HepG2 (cell line): ENCODE results near the gene S1PR2. TPM values are rescaled to one million over a fixed set of nuclear protein-coding genes. Genes with fewer than 3 reads are reported as not detected.

Experiments
- DDIT3 ChIP-seq: sonication (generic); formaldehyde crosslinking; IDR thresholded peaks from 2 replicates; pipeline ENCODE4 v1.4.0; 2020; ENCODE audit warnings: mild to moderate bottlenecking, missing genetic modification reagents
- DZIP1 ChIP-seq: sonication (generic); formaldehyde crosslinking; IDR thresholded peaks from 2 replicates; pipeline ENCODE4 v1.5.0; 2020; ENCODE audit warnings: mild to moderate bottlenecking, missing genetic modification reagents
- FOSL2 ChIP-seq: sonication (generic); formaldehyde crosslinking; IDR thresholded peaks from 2 replicates; pipeline ENCODE4 v1.4.0; 2020; ENCODE audit warnings: missing genetic modification reagents
- FOXA3 ChIP-seq: IDR thresholded peaks from 2 replicates; pipeline ENCODE4 v1.6.1; 2016; ENCODE audit warnings: missing genetic modification reagents, missing compliant biosample characterization
- HCFC1 ChIP-seq: fragments of 150-350 bp; IDR thresholded peaks from 2 replicates; pipeline ENCODE4 v1.6.1; 2014; ENCODE audit warnings: low read depth, low read length
- HNF1B ChIP-seq: sonication (generic); formaldehyde crosslinking; IDR thresholded peaks from 2 replicates; pipeline ENCODE4 v1.5.1; 2020; ENCODE audit warnings: mild to moderate bottlenecking, moderate library complexity, missing genetic modification reagents
- IRF2 ChIP-seq: IDR thresholded peaks from 2 replicates; pipeline ENCODE4 v1.6.1; 2018; ENCODE audit warnings: missing genetic modification reagents, missing compliant biosample characterization
- JUND ChIP-seq: sonication (generic); formaldehyde crosslinking; IDR thresholded peaks from 2 replicates; pipeline ENCODE4 v1.8.0; 2022; ENCODE audit warnings: mild to moderate bottlenecking, missing genetic modification reagents
- KDM2A ChIP-seq: sonication (generic); formaldehyde crosslinking; IDR thresholded peaks from 2 replicates; pipeline ENCODE4 v1.4.0; 2020; ENCODE audit warnings: low read depth, missing genetic modification reagents, borderline replicate concordance
- MAZ ChIP-seq, 2 experiments: sonication (generic) in 1 of 2; formaldehyde crosslinking in 1 of 2; IDR thresholded peaks; 2 replicates each; pipeline versions ENCODE4 v1.5.0 to v1.6.1; 2012 to 2020; ENCODE audit warnings: low read depth in 2 of 2, mild to moderate bottlenecking in 2 of 2, borderline replicate concordance in 1 of 2, improper control_type of control experiment in 1 of 2, low read length in 1 of 2, missing genetic modification reagents in 1 of 2, moderate library complexity in 1 of 2
- PHF20 ChIP-seq: sonication (generic); formaldehyde crosslinking; IDR thresholded peaks from 2 replicates; pipeline ENCODE4 v1.5.0; 2020; ENCODE audit warnings: mild to moderate bottlenecking, missing genetic modification reagents
- REL ChIP-seq: sonication (generic); formaldehyde crosslinking; conservative IDR thresholded peaks from 2 replicates; pipeline ENCODE4 v1.8.0; 2022; ENCODE audit warnings: mild to moderate bottlenecking, missing genetic modification reagents, moderate library complexity
- SIN3B ChIP-seq: fragments of 150-350 bp; IDR thresholded peaks from 2 replicates; pipeline ENCODE4 v1.6.1; 2014; ENCODE audit warnings: low read length
- TOPORS ChIP-seq: sonication (generic); formaldehyde crosslinking; IDR thresholded peaks from 2 replicates; pipeline ENCODE4 v1.8.0; 2023; ENCODE audit warnings: mild to moderate bottlenecking, missing genetic modification reagents
- ZBTB14 ChIP-seq: sonication (generic); formaldehyde crosslinking; IDR thresholded peaks from 2 replicates; pipeline ENCODE4 v1.4.0; 2020; ENCODE audit warnings: missing genetic modification reagents
- ZFP82 ChIP-seq: sonication (generic); formaldehyde crosslinking; IDR thresholded peaks from 2 replicates; pipeline ENCODE4 v1.5.1; 2020; ENCODE audit warnings: mild to moderate bottlenecking, missing genetic modification reagents, borderline replicate concordance
- ZFY ChIP-seq: sonication (generic); formaldehyde crosslinking; IDR thresholded peaks from 2 replicates; pipeline ENCODE4 v1.4.0; 2020; ENCODE audit warnings: missing genetic modification reagents
- ZNF205 ChIP-seq: IDR thresholded peaks from 2 replicates; pipeline ENCODE4 v1.6.1; 2018; ENCODE audit warnings: missing biosample characterization, missing genetic modification reagents
- ZNF30 ChIP-seq: sonication (generic); formaldehyde crosslinking; IDR thresholded peaks from 2 replicates; pipeline ENCODE4 v1.5.0; 2020; ENCODE audit warnings: mild to moderate bottlenecking, missing genetic modification reagents
- ZNF350 ChIP-seq: sonication (generic); formaldehyde crosslinking; IDR thresholded peaks from 2 replicates; pipeline ENCODE4 v1.4.0; 2020; ENCODE audit warnings: mild to moderate bottlenecking, low read depth, missing genetic modification reagents, borderline replicate concordance
- ZNF414 ChIP-seq: sonication (generic); formaldehyde crosslinking; IDR thresholded peaks from 2 replicates; pipeline ENCODE4 v1.5.0; 2020; ENCODE audit warnings: missing genetic modification reagents
- ZNF430 ChIP-seq: sonication (generic); formaldehyde crosslinking; IDR thresholded peaks from 2 replicates; pipeline ENCODE4 v1.9.0; 2021; ENCODE audit warnings: mild to moderate bottlenecking, missing genetic modification reagents
- ZNF724P ChIP-seq: sonication (generic); formaldehyde crosslinking; IDR thresholded peaks from 2 replicates; pipeline ENCODE4 v1.8.0; 2022; ENCODE audit warnings: missing genetic modification reagents, borderline replicate concordance
- polyA plus RNA-seq, 8 experiments: library from polyadenylated mRNA; depleted of rRNA in 3 of 8; stranded (reverse) in 7 of 8; unstranded in 1 of 8; fragments of >200 nt; fragmentation: Illumina TruSeq in 4 of 8; extraction: Trizol in 4 of 8; gene quantifications; 2 replicates each; pipeline versions ENCODE4 v1.2.1 to v1.2.3, GENCODE V29; 2011 to 2016; ENCODE audit warnings: low read depth in 4 of 8, missing spikeins in 1 of 8, mixed read lengths in 1 of 8; ENCODE audit not compliant: insufficient read depth in 1 of 8
- total RNA-seq, 5 experiments: library from RNA; depleted of rRNA; stranded (reverse); fragments of >200 nt; fragmentation: Illumina TruSeq; extraction: Trizol; gene quantifications; 2 replicates each; pipeline ENCODE4 v1.2.3, GENCODE V29; 2016; ENCODE audit warnings: low read depth in 1 of 5

Gene S1PR2
- total and polyA plus RNA-seq, 2 of the 13 experiments (the other 11 are each of a cell fraction or from before 2014, with no cell fraction given), result 0.91 to 1.3 TPM

GRCh38 chr19:10194500-10195198 is 36.5 kb downstream of the S1PR2 start, which contains the start of gene DNMT1 (continued):
- TF ChIP-seq ZFY (CRISPR knock-in tag) (peak; percentile 75), SIN3B (no peak), ZBTB14 (CRISPR knock-in tag) (peak; percentile 81), JUND (CRISPR knock-in tag) (0 out of 2 replicates have a peak, but pooled peaks have one; percentile 41), ZFP82 (CRISPR knock-in tag) (peak; percentile 40; the same call in 1 of the 2 replicates), DDIT3 (no peak), HNF1B (CRISPR knock-in tag) (peak; percentile 48; the same call in 1 of the 2 replicates), DZIP1 (CRISPR knock-in tag) (no peak), ZNF724P (CRISPR knock-in tag) (peak; percentile 84; the same call in 1 of the 2 replicates), ZNF30 (CRISPR knock-in tag) (0 out of 2 replicates have a peak, but pooled peaks have one; percentile 76), FOXA3 (CRISPR knock-in tag) (peak; percentile 36; the same call in 1 of the 2 replicates), ZNF414 (CRISPR knock-in tag) (peak; percentile 71; the same call in 1 of the 2 replicates), HCFC1 (peak; percentile 47; the same call in 1 of the 2 replicates), TOPORS (CRISPR knock-in tag) (peak; percentile 55; the same call in 1 of the 2 replicates), REL (CRISPR knock-in tag) (peak; percentile 74; the same call in 1 of the 2 replicates), IRF2 (0 out of 2 replicates have a peak, but pooled peaks have one; percentile 66), ZNF205 (CRISPR knock-in tag) (no peak), FOSL2 (peak; percentile 3; the same call in 1 of the 2 replicates), KDM2A (CRISPR knock-in tag) (peak; percentile 54; the same call in 1 of the 2 replicates), PHF20 (CRISPR knock-in tag) (peak; percentile 84), MAZ (IDR thresholded peaks at IDR 0.05; ENCODE audit: borderline replicate concordance, low read depth, low read length) (peak; percentile 73; the same call in 1 of the 2 replicates), MAZ (CRISPR knock-in tag; IDR thresholded peaks at IDR 0.05; ENCODE audit: low read depth) (no peak; the same call in none of the 2 replicates), ZNF350 (CRISPR knock-in tag) (peak; percentile 90), ZNF430 (peak; percentile 88)
